B cell (primary cell): Measurements from ENCODE around the gene SLC25A40.
"Not testable (repeated sequence)": the region's sequence is repeated elsewhere in the genome, so short reads cannot be mapped to it uniquely, and the experiment has no call there.

Source experiments
- EZH2 ChIP-seq: IDR thresholded peaks from 2 replicates; pipeline ENCODE4 v1.6.1; 2012; ENCODE audit warnings: borderline replicate concordance, low read depth, mild to moderate bottlenecking, moderate library complexity, low read length; ENCODE audit not compliant: insufficient read depth, poor library complexity, severe bottlenecking
- TF ChIP-seq, protein P1 (sequence below): fragments of 200-600 bp; IDR thresholded peaks from one replicate; pipeline ENCODE4 v1.8.0; 2022; ENCODE audit warnings: antibody characterized with exemption, mild to moderate bottlenecking

DNA sequence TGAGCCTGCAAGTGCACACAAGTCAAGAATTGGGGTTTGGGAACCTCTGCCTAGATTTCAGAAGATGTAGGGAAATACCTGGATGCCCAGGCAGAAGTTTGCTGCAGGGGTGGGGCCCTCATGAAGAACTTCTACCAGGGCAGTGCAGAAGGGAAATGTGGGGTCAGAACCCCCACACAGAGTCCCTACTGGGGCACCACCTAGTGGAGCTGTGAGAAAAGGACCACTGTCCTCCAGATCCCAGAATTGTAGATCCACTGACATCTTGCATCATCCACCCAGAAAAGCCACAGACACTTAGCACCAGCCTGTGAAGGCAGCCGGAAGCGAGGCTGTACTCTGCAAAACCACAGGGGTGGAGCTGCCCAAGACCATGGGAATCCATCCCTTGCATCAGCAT, 50.8 kb downstream of the SLC25A40 start:
- TF ChIP-seq EZH2: not testable (repeated sequence)
- TF ChIP-seq, protein P1, sequence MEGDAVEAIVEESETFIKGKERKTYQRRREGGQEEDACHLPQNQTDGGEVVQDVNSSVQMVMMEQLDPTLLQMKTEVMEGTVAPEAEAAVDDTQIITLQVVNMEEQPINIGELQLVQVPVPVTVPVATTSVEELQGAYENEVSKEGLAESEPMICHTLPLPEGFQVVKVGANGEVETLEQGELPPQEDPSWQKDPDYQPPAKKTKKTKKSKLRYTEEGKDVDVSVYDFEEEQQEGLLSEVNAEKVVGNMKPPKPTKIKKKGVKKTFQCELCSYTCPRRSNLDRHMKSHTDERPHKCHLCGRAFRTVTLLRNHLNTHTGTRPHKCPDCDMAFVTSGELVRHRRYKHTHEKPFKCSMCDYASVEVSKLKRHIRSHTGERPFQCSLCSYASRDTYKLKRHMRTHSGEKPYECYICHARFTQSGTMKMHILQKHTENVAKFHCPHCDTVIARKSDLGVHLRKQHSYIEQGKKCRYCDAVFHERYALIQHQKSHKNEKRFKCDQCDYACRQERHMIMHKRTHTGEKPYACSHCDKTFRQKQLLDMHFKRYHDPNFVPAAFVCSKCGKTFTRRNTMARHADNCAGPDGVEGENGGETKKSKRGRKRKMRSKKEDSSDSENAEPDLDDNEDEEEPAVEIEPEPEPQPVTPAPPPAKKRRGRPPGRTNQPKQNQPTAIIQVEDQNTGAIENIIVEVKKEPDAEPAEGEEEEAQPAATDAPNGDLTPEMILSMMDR: not testable (repeated sequence)
